SU-DHL-6 (cell line): Measurements from ENCODE around the gene NAV2.

Experiments used
- CTCF ChIP-seq: fragments of 200-600 bp; sonication (generic); IDR thresholded peaks from one replicate; pipeline ENCODE4 v1.5.1; 2017; ENCODE audit warnings: antibody characterized with exemption, mild to moderate bottlenecking, low read length, moderate library complexity; ENCODE audit not compliant: insufficient read depth, poor library complexity, severe bottlenecking
- EZH2phosphoT487 ChIP-seq: fragments of 200-600 bp; sonication (generic), shearing (Covaris generic); conservative IDR thresholded peaks from 2 replicates; pipeline ENCODE4 v1.6.1; 2018; ENCODE audit warnings: mild to moderate bottlenecking, antibody characterized with exemption, low read length, moderate library complexity, mixed read lengths

- TF ChIP-seq CTCF: no peak
- no peak for TF ChIP-seq EZH2phosphoT487
These were observed 148.5 kb downstream of the NAV2 start for GRCh38 chr11:19861171-19861570.
